Erythroblast (primary cell): Measurements from ENCODE around the gene CCDC158.

Source experiments
- DNase-seq, 2 experiments: peaks; one replicate each; lab custom pipeline; 2025; lab: John Stamatoyannopoulos, UW
- GATA1 ChIP-seq: IDR thresholded peaks from 2 replicates; pipeline ENCODE4 v1.6.1; 2011; ENCODE audit warnings: low read depth, mild to moderate bottlenecking, control low read depth, low read length, moderate library complexity
- POLR2A ChIP-seq: IDR thresholded peaks from 2 replicates; pipeline ENCODE4 v1.6.1; 2011; ENCODE audit warnings: mild to moderate bottlenecking, low read length

The CCDC158 gene

DNA sequence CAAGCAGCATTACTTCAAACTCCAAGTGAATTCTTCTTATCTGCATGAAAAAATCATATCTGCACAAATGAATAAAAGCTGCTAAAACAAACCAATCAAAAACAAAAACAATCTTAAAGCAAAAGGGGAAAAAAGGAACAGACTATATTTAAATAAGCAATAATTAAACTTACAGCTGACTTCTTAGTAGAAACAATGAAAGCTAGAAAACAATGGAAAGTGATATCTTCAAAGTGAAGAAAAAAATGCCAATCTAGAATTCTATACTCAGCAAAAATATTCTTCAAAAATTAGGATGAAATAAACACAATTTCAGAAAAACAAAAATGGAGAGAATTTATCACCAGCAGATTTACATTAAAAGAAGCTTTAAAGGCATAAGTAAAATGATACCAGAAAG is 94.4 kb downstream of the CCDC158 start:
- TF ChIP-seq POLR2A (no peak), GATA1 (no peak)

DNA sequence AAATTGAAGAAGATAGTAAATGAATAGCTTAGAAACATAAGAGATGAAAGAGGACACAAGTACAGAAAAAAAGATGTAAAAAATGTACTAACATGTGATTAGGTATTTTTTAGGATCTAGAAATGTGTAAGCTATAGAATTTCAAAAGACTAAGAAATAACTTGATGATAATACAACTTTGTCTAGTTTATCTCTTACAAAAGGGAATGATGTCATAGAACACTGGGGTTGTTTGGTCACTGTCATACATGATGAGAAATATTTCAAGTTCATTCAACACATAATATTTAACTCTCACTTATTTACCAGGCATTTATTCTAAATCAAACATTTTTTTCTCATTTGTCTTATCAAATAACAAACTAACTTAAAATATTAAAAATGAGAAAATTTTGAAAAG is 95.9 kb downstream of the CCDC158 start:
- TF ChIP-seq GATA1 (no peak), POLR2A (no peak)
- no peak for DNase-seq

More for the DNA sequence above, 94.4 kb downstream of the CCDC158 start:
- no peak for DNase-seq

DNA sequence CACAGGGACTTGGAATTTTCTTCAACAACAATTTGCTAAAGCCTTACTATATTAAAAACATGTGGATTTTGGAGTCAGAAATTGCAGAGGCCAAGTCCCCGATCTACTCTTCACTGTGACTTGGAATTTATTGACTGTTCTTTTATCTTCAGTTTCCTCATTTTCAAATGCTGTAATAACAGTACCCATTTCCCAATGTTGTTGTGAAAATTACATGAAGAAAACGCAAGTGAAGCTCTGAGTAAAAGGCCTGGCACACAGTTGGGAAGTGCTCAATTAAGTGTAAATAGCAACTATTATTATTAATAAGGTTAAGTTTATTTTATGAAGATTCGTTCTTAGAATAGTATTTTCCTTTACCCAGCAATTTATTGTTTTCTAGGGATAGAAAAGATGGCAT is 98.7 kb downstream of the CCDC158 start:
- DNase-seq, result no peak
- TF ChIP-seq POLR2A (no peak), GATA1 (no peak)

DNA sequence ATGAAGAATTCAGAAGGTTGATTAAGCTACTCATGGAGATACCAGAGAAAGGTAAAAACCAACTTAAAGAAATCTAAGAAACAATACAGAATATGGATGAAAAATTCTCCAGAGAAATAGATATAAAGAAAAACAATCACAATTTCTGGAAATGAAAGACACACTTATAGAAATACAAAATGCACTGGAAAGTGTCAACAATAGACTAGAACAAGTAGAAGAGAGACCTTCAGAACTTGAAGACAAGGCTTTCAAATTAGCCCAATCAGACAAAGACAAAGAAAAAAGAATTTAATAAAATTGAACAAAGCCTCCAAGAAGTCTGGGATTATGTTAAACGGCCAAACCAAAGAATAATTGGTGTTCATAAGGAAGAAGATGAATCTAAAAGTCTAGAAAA is 104.8 kb downstream of the CCDC158 start:
- DNase-seq, result no peak
- TF ChIP-seq POLR2A (no peak), GATA1 (no peak)

DNA sequence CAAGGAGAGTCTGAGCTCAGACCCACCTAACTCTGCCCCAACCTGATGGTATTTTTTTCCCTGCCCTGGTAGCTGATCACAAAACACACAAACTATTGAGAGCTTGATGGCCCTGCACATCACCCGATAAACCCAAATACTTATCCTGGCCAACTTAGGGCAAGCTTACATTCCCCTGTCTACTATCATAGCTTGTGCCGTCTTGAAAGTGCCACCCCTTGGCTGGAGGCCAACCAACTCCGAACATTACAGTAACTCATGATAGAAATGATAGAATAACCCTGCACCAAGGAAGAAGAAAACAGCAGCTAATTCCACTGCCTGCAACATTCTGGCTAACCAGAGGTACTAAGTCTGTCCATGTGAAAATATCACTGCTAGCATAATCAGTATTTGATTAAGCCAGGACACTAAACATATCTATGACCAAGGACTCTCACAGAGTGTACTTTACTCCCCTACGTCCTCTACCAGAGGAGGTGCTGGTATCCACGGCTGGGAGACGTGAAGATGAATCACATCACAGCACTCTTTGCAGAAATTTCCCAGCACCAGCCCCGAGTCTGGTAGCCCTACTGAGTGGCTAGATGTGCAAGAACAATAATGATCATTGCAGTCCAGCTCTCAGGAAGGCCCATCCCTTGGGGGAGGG is 105.5 kb downstream of the CCDC158 start:
- no peak for DNase-seq
- TF ChIP-seq GATA1 (no peak), POLR2A (no peak)

DNA sequence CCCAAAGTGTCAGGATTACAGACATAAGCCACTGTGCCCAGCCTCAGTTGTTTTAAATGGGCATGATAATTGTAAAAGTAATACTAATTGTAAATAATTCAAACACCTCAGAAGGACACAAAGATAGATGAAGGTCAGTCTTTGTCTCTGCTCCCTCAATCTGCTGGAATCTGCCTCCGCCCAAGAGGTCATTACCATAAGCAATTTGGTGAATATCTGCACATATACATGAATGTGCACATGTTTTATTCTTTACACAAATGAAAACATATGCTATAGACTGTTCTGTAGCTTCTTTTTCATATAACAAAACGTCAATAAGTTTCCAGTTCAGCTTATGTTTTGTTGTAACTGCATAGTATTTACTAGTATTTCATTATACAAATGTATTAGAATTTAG is 107.4 kb downstream of the CCDC158 start:
- TF ChIP-seq POLR2A, result no peak
- no peak for TF ChIP-seq GATA1

DNA sequence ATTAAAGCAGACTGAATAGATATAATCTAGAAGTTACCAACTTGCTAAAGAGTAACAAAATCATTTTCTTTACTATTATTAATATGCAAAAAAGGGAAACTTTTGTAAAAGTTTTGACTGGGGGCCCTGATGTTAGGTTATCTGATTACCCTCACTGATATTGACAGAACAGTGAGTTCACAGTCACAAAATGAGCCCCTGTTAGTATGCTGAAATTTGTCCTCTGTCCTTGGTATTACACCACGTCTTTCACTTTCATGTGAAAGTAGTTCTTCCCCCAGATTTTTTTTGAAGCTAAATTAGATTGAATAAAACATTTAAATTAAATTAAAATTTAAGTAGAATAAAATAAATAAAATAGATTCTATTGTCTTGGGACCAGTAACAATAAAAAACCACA is 108.5 kb downstream of the CCDC158 start:
- no peak for TF ChIP-seq GATA1
- TF ChIP-seq POLR2A, result no peak
- no peak for DNase-seq

More for the DNA sequence above, 107.4 kb downstream of the CCDC158 start:
- no peak for DNase-seq

DNA sequence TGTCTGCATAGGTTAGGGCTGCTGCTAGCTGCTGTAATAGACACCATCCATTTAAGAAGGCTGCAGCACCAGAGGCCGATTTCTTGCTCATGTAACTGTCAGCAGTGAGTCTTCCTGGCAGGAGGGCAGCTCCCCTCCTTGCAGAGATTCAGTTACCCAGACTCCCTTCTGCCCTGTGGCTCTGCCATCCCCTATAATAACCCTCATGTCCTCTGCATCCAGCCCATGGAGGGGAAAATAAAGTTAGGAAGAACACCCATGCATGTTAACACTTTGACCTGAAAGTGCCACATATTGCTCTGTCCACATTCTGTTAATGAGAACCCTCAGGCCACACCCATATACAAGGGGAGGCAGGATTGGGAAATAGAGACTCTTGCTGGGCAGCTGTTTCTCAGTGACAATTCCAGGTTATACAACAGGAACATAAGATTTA is 109.0 kb downstream of the CCDC158 start:
- no peak for DNase-seq

DNA sequence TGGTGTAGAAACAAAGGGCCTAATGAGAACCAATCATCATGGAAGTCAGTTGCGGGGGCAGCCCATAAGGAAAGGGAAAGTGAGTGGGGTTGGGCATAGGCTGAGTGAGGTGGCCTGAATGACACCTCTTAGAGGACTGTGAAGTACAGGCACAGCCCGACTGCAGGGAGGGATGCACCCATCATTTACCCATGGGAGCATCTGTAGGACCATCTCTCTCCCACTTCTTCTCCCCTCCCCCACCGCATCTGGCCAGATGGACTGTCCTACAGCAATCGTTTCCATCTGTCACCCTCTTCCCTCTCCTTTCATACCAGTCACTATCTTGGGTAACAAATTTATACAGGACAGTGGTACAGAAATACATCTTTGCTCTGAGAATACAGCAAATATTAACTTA is 110.3 kb downstream of the CCDC158 start:
- no peak for TF ChIP-seq GATA1
- no peak for TF ChIP-seq POLR2A
- no peak for DNase-seq

More for the DNA sequence above, 109.0 kb downstream of the CCDC158 start:
- TF ChIP-seq GATA1 (no peak), POLR2A (no peak)

DNA sequence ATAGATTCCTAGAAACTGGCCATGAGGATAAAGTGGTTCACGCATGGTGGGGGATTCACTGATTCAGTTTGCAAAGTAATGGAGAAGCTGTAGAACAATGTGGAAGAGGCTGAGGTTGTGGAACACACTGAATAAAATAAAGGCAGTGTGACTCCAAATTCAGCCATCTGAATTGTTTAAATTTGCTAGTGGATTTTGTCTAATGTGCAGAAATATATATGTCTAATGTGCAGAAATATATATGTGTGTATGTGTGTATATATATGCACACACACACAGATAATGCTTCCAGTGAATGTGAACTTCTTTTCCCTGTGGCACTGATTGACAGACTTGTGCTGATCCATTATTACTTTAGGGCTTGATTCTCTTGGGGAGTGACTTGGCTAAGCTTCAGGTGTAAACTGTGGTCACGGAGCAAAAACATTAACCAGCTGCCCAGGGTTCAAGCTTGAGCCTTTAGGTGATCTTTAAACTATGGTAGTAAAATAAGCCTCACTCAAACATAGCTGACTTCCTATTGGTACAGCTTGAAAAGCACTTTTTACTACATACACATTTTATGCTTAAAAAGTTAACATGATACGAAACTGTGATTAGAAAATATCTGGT is 110.9 kb downstream of the CCDC158 start:
- TF ChIP-seq POLR2A, result no peak
- no peak for TF ChIP-seq GATA1

DNA sequence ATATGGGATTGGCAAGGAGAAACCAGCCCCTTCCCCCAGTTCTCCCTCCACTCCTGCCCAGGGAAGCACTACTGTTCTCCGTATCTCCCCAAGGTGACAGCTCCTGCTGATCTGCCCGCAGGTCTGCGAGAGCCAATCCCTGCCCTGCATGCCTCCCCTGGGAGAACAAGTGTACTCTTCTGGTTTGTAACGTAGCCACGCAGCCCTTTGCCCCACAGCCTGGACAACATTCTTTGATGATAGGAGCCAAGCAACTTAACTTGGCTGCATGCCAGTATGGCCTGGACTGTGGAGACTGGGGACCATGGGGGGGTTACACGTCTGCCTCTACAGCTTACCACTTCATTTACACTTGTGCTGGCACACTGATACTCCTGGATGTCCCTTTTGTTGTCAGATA is 112.4 kb downstream of the CCDC158 start:
- TF ChIP-seq GATA1 (no peak), POLR2A (no peak)
- no peak for DNase-seq

More for the DNA sequence above, 110.9 kb downstream of the CCDC158 start:
- no peak for DNase-seq

DNA sequence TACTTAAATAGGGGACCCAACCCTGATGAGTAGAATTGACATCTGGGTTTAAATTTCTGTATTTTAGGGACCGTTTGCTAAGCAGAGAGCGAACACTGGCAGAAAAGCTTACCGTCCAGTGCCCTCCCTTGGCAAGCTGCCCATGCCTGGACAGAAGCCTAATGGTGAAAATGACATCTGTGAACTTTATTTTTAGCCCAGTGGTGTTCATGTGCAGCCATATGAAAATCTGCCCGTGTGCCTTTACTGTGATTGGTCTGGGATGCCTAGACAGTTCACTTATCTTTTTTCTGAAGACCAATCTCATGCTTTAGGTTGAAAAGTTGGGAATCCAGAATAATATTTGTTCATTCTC is 113.3 kb downstream of the CCDC158 start:
- TF ChIP-seq POLR2A (no peak), GATA1 (no peak)
- no peak for DNase-seq

DNA sequence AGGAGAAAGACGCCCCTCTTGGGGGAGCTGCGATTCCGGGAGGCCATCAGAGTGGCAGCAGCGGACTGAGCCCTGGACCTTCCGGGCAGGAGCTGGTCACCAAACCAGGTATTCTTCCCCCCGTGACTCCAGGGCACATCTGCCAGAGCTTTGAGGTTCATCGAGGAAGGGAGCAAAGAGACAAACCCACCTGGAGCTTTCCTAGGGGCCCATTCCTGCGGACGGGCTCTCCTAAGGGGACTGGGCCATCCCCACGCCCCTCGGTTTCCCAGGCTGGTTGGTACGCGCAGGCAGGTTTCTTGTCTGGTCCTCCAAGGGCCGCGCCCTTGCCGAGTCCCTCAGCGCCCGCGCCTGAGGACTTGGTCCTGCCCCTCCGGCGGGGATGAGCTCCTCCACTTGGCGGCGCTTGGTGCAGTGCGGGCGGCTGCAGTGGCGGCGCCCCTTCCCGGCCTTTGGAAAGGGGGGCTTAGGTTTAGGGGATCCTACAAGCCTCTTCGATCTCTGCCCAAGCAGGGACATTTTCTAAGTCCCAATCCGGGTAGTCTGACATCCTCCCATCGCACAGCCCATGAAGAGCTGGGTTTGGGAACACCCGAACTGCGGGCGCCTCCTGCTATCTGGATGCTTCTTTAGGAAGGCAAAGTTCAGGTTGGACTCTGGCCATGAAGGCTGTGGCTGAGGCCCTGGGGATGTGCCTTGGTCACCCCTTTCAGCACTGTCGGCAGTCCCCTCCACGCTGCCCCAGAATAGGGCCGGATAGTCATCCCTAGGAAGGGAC is 113.9 kb downstream of the CCDC158 start:
- TF ChIP-seq POLR2A, result no peak
- no peak for TF ChIP-seq GATA1
- peak; percentile 18 to 19 for DNase-seq

DNA sequence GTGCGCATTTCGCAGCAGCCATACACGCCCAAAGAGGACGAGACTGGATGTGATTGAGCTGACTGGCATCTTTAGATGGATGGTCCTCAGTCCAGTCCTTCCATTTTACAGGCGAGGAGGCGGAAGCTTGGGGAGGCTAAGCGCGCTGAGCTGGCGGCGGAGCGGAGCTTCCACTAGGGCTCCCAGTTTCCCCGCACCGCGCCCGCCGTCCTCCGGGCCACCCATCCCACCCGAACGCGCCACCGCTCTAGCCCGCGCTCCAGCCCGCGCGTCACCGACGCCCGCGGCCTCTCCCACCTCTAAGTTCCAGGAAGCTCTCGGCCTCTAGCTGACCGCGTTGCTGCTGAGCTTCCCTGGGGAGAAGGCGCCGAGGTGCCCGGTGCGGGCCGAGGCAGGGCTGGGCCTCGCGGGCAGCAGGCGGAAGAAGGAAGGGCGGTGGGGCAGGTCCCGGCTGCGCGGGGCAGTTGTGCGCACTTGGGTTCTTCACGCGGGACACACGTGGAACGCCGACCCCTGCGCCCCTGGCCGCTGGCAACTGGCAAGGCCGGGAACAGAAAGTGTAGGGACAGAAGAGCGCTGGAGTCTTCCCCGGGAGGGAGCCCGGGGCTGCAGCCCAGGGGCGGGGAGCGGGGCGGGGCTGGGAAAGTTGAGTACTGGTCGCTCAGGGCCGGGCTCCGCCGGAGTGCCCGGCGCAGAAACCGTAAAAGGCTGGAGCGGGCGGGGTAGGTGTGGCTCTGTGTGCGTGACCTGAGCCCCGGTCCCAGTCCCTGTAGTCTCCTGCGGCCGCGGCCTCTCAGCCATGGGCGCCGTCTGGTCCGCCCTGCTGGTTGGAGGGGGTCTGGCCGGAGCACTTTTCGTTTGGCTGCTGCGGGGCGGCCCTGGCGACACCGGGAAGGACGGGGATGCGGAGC is 114.7 kb downstream of the CCDC158 start, which contains the start of gene STBD1:
TSS of gene STBD1 (plus strand) at position 763 of the 911 bp plus-strand sequence. CDS start at position 800, 37 bp downstream.
- DNase-seq, result peak; percentile 14 to 28
- TF ChIP-seq POLR2A, result no peak
- no peak for TF ChIP-seq GATA1
